DOHH2 (cell line): Measurements from ENCODE around the gene MARF1.

Source experiments
- CTCF ChIP-seq: fragments of 200-600 bp; sonication (generic); IDR thresholded peaks from one replicate; pipeline ENCODE4 v1.5.1; 2014; ENCODE audit warnings: antibody characterized with exemption, mild to moderate bottlenecking, low read depth, low read length; ENCODE audit not compliant: poor library complexity, severe bottlenecking
- EZH2phosphoT487 ChIP-seq: fragments of 200-600 bp; sonication (generic); IDR thresholded peaks from 2 replicates; pipeline ENCODE4 v1.6.1; 2017; ENCODE audit warnings: borderline replicate concordance, mild to moderate bottlenecking, antibody characterized with exemption, low read length, moderate library complexity, mixed read lengths

DNA sequence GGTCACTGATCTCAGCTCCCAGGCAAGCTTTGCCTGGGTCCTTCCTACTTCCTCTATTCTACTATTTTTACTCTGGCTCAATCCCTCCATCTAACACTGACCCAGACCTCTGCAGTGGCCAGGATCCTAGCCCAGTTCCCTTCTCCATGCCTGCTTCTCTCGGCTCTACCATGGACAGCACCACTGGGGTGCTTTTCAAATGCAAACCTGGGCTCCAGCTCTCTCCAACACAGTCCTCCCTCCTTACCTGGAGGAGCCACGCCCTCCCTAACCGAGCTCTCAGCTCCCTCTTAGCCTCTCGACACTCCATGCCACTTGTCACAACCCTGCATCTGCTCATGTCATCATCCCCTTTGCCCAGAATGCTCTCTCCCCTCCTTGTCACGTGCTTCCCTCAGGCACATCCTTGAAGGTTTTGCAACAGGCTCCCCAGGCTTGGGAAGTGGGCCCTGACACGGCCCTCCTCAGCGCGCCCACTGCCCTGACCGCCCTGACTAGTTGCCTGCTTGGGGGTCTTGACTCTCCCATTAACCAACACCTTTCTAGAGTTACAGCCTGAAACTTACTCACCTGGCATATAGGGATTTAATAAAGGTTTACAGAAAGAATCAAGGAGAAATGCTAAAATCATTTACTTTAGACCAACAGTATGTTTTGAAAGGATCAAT, 41.6 kb downstream of the MARF1 start:
- TF ChIP-seq CTCF (no peak), EZH2phosphoT487 (no peak)
